HG03097 (cell line): ENCODE data around the gene CADM1.
"Not testable (repeated sequence)": the region's sequence is repeated elsewhere in the genome, so short reads cannot be mapped to it uniquely, and the experiment has no call there.

ENCODE experiments used
- ATAC-seq: cut with Tn5 transposase; IDR thresholded peaks from one replicate; pipeline ENCODE4 v1.9.1; 2021; ENCODE audit not compliant: unreplicated experiment, low FRiP score

CADM1 gene

GRCh38 chr11:115481528-115481927, 22.7 kb downstream of the CADM1 start:
- no peak for ATAC-seq

- ATAC-seq = no peak
These were observed 23.6 kb downstream of the CADM1 start for GRCh38 chr11:115480611-115481010.

- no peak for ATAC-seq
These were observed 26.8 kb downstream of the CADM1 start for GRCh38 chr11:115477410-115477809.

- ATAC-seq = no peak
These were observed 27.5 kb downstream of the CADM1 start for GRCh38 chr11:115476463-115477286.

GRCh38 chr11:115475564-115475963, 28.7 kb downstream of the CADM1 start:
- no peak for ATAC-seq

GRCh38 chr11:115474306-115474705, 29.9 kb downstream of the CADM1 start:
- ATAC-seq = not testable (repeated sequence)

- ATAC-seq = no peak
These were observed 31.0 kb downstream of the CADM1 start for GRCh38 chr11:115473167-115473566.

GRCh38 chr11:115471367-115471766, 32.8 kb downstream of the CADM1 start:
- no peak for ATAC-seq

GRCh38 chr11:115470928-115471327, 33.3 kb downstream of the CADM1 start:
- no peak for ATAC-seq

GRCh38 chr11:115469361-115469760, 34.9 kb downstream of the CADM1 start:
- ATAC-seq = no peak

- no peak for ATAC-seq
These were observed 38.1 kb downstream of the CADM1 start for GRCh38 chr11:115466122-115466521.

- no peak for ATAC-seq
These were observed 39.9 kb downstream of the CADM1 start for GRCh38 chr11:115464269-115464668.

GRCh38 chr11:115463606-115464005, 40.6 kb downstream of the CADM1 start:
- ATAC-seq = no peak

GRCh38 chr11:115462757-115463156, 41.5 kb downstream of the CADM1 start:
- ATAC-seq = no peak

- ATAC-seq = no peak
These were observed 42.1 kb downstream of the CADM1 start for GRCh38 chr11:115462004-115462541.

- no peak for ATAC-seq
These were observed 43.7 kb downstream of the CADM1 start for GRCh38 chr11:115460512-115460911.

GRCh38 chr11:115459563-115459962, 44.7 kb downstream of the CADM1 start:
- ATAC-seq = no peak

- ATAC-seq = no peak
These were observed 45.3 kb downstream of the CADM1 start for GRCh38 chr11:115458877-115459276.

- ATAC-seq = no peak
These were observed 48.2 kb downstream of the CADM1 start for GRCh38 chr11:115456019-115456418.

- no peak for ATAC-seq
These were observed 48.6 kb downstream of the CADM1 start for GRCh38 chr11:115455613-115456012.

- ATAC-seq = no peak
These were observed 49.7 kb downstream of the CADM1 start for GRCh38 chr11:115454525-115454924.
